OCI-LY1 (cell line): ENCODE measurements around the gene SLC30A9.

Source experiments
- CTCF ChIP-seq: fragments of 200-600 bp; sonication (generic), shearing (Covaris generic); IDR thresholded peaks from 2 replicates; pipeline ENCODE4 v1.5.1; 2017; ENCODE audit warnings: mild to moderate bottlenecking, antibody characterized with exemption, low read length, moderate library complexity, mixed read lengths
- EZH2 ChIP-seq: fragments of 200-600 bp; sonication (generic), shearing (Covaris generic); IDR thresholded peaks from 2 replicates; pipeline ENCODE4 v1.8.0; 2017; ENCODE audit warnings: borderline replicate concordance, mixed run types, mild to moderate bottlenecking, antibody characterized with exemption, low read length, moderate library complexity, mixed read lengths

DNA sequence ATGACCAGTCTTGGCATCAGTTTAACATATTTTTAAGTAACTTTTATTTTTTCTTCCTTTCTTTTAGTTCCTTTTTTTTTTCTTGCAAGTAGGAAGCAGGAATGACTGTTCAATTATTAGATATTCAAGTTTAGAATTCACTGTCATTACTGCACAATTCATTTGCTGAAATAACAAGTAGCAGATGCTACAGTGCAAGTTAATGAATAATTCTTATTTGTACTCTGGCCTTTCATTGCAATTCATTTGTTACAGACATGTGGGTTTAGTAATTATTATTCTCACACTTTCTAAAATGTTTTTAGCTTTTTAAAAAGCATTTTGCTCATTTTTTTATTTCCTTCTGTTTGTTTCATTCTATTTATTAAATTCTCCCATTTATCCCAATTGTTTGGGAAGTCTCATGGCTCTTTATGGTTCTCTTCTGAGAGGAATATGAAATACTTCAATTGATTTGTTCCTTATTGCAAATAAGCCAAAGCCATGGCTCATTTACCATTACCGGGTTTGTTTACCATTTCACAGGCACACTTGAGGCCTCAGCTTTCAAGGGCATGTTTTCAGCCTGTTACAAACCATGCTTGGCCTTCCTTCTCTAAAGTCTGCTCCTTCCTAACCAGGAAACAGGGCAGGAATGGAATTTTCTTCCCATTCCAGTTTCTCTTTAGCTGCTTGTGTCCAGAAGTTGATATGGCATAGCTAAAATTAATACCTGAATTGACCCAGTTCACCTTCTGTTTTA lies 13.4 kb upstream of the SLC30A9 start:
- TF ChIP-seq CTCF (no peak), EZH2 (no peak)
